IPS-15b (cell line): ENCODE data around the gene TEFM.

Source experiments
- H3K27me3 ChIP-seq: one replicate; pipeline ENCODE4 v1.6.1; 2013; ENCODE audit warnings: low read length; ENCODE audit not compliant: control insufficient read depth, insufficient read depth
- H3K36me3 ChIP-seq: one replicate; pipeline ENCODE4 v1.6.1; 2013; ENCODE audit warnings: low read length; ENCODE audit not compliant: control insufficient read depth, insufficient read depth
- H3K4me1 ChIP-seq: one replicate; pipeline ENCODE4 v1.6.1; 2013; ENCODE audit warnings: mild to moderate bottlenecking, low read length; ENCODE audit not compliant: control insufficient read depth, insufficient read depth
- H3K4me3 ChIP-seq: one replicate; pipeline ENCODE4 v1.5.1; 2013; ENCODE audit warnings: low read depth, low read length
- H3K9ac ChIP-seq: one replicate; pipeline ENCODE4 v1.6.1; 2013; ENCODE audit warnings: low read depth, mild to moderate bottlenecking, low read length
- H3K9me3 ChIP-seq: one replicate; pipeline ENCODE4 v1.6.1; 2013; ENCODE audit warnings: mild to moderate bottlenecking, low read length; ENCODE audit not compliant: control insufficient read depth, insufficient read depth

Gene TEFM

GRCh38 chr17:30854146-30854545 lies 51.9 kb downstream of the TEFM start:
- H3K36me3 ChIP-seq: peaks cover 3% of the 10 kb centered on the region
- no peaks in the 10 kb centered on the region for H3K4me1 ChIP-seq
- H3K4me3 ChIP-seq: no peak overlapping the region
- no peaks in the 10 kb centered on the region for H3K27me3 ChIP-seq
- H3K9me3 ChIP-seq: no peaks in the 10 kb centered on the region
- H3K9ac ChIP-seq: no peak overlapping the region
